A549 (cell line): ENCODE measurements around the gene TSKU. TPM values are rescaled to one million over a fixed set of nuclear protein-coding genes. Genes with fewer than 3 reads are reported as not detected.
A peak's percentile ranks its signal among the peaks of the same experiment; 100 is the strongest.

ENCODE experiments used
- ATAC-seq, 2 experiments: fragments of 200-7000 bp in 1 of 2; fragments of >200 bp in 1 of 2; cut with Nextera tagmentation in 1 of 2; cut with Tn5 transposase in 1 of 2; 3 replicates each; pipeline versions ENCODE4 v1.8.0 to v1.9.1; 2018 to 2020; ENCODE audit warnings: mild to moderate bottlenecking in 1 of 2, moderate library complexity in 1 of 2
- CTCF ChIA-PET: fragments of 300-600 bp; sonication (Branson Sonifier 250); formaldehyde crosslinking; extraction: SDS; loops from one replicate; lab custom pipeline; 2021; ENCODE audit warnings: antibody characterized with exemption, inconsistent platforms; lab: Yijun Ruan, JAX
- POLR2A ChIA-PET: fragments of 350-600 bp; formaldehyde crosslinking; extraction: SDS; loops from one replicate; lab custom pipeline; 2021; ENCODE audit warnings: antibody characterized with exemption, inconsistent platforms; lab: Yijun Ruan, JAX
- DNase-seq, 2 experiments: peaks; one replicate each; pipeline versions ENCODE4 v3.0.0 to v3.0.0-alpha.2; 2011 to 2016; ENCODE audit warnings: low read depth in 1 of 2, low spot score in 1 of 2
- FAIRE-seq: peaks from 2 replicates; lab custom pipeline; 2011; peaks lifted over from hg19 to GRCh38; lab: Jason Lieb, UNC
- H3K27ac ChIP-seq, 2 experiments: fragments of >200 bp; sonication (Bioruptor Twin); formaldehyde crosslinking; 3 replicates each; pipeline ENCODE4 v1.5.1; 2016 to 2017
- H3K4me1 ChIP-seq: fragments of >200 bp; sonication (Bioruptor Twin); formaldehyde crosslinking; 3 replicates; pipeline ENCODE4 v1.6.1; 2016
- H3K4me2 ChIP-seq: fragments of >200 bp; sonication (Bioruptor Twin); formaldehyde crosslinking; 3 replicates; pipeline ENCODE4 v1.6.1; 2016
- H3K4me3 ChIP-seq: fragments of >200 bp; sonication (Bioruptor Twin); formaldehyde crosslinking; 3 replicates; pipeline ENCODE4 v1.5.1; 2016
- H3K9me3 ChIP-seq: fragments of >200 bp; sonication (Bioruptor Twin); formaldehyde crosslinking; 3 replicates; pipeline ENCODE4 v1.6.1; 2016
- ATOH8 ChIP-seq: fragments of 250-450 bp; sonication (Bioruptor Pico); IDR thresholded peaks from 2 replicates; pipeline ENCODE4 v1.5.0; 2020; ENCODE audit warnings: low read depth, mild to moderate bottlenecking, moderate library complexity
- BCL3 ChIP-seq: fragments of >200 bp; sonication (Bioruptor Twin); formaldehyde crosslinking; IDR thresholded peaks from 3 replicates; pipeline ENCODE4 v1.6.1; 2016
- BHLHE40 ChIP-seq: IDR thresholded peaks from 2 replicates; pipeline ENCODE4 v1.6.1; 2012; ENCODE audit warnings: low read depth, low read length, inconsistent platforms
- CBX2 ChIP-seq: fragments of 200-600 bp; sonication (generic); IDR thresholded peaks from 2 replicates; pipeline ENCODE4 v1.6.1; 2016; ENCODE audit warnings: low read depth, mild to moderate bottlenecking, borderline replicate concordance
- CHD2 ChIP-seq: fragments of 150-350 bp; IDR thresholded peaks from 2 replicates; pipeline ENCODE4 v1.6.1; 2014; ENCODE audit warnings: low read length; ENCODE audit not compliant: partially characterized antibody
- E2F6 ChIP-seq: IDR thresholded peaks from 2 replicates; pipeline ENCODE4 v1.6.1; 2012; ENCODE audit warnings: low read depth, borderline replicate concordance
- EHF ChIP-seq: fragments of 250-450 bp; sonication (Bioruptor Pico); IDR thresholded peaks from 2 replicates; pipeline ENCODE4 v1.5.0; 2020; ENCODE audit warnings: mild to moderate bottlenecking
- ELK1 ChIP-seq: fragments of 150-350 bp; IDR thresholded peaks from 2 replicates; pipeline ENCODE4 v1.6.1; 2014; ENCODE audit warnings: low read depth, mild to moderate bottlenecking, low read length
- EP300 ChIP-seq, 2 experiments: fragments of >200 bp; sonication (Bioruptor Twin); formaldehyde crosslinking; IDR thresholded peaks; 2 replicates in 1 of 2; 3 replicates in 1 of 2; pipeline ENCODE4 v1.6.1; 2016 to 2017
- ESRRA ChIP-seq: fragments of 150-350 bp; IDR thresholded peaks from 2 replicates; pipeline ENCODE4 v1.6.1; 2014; ENCODE audit warnings: mild to moderate bottlenecking, low read length, borderline replicate concordance
- FOSB ChIP-seq: fragments of 250-450 bp; sonication (Bioruptor Pico); IDR thresholded peaks from 2 replicates; pipeline ENCODE4 v1.5.0; 2020; ENCODE audit warnings: mild to moderate bottlenecking, moderate library complexity
- FOXS1 ChIP-seq: fragments of 250-450 bp; sonication (Bioruptor Pico); IDR thresholded peaks from 2 replicates; pipeline ENCODE4 v1.5.0; 2020; ENCODE audit warnings: mild to moderate bottlenecking, moderate library complexity
- HES2 ChIP-seq: fragments of >200 bp; sonication (Bioruptor Twin); formaldehyde crosslinking; IDR thresholded peaks from 2 replicates; pipeline ENCODE4 v1.6.1; 2016
- HOXB13 ChIP-seq: fragments of 250-450 bp; sonication (Bioruptor Pico); IDR thresholded peaks from 2 replicates; pipeline ENCODE4 v1.5.0; 2020; ENCODE audit warnings: low read depth, mild to moderate bottlenecking, moderate library complexity
- MAX ChIP-seq: IDR thresholded peaks from 2 replicates; pipeline ENCODE4 v1.6.1; 2012
- MAZ ChIP-seq: fragments of 150-350 bp; IDR thresholded peaks from 2 replicates; pipeline ENCODE4 v1.6.1; 2014; ENCODE audit warnings: antibody characterized with exemption, low read depth, low read length, borderline replicate concordance
- NR3C1 ChIP-seq: fragments of >200 bp; sonication (Bioruptor Twin); formaldehyde crosslinking; IDR thresholded peaks from 3 replicates; pipeline ENCODE4 v1.6.1; 2017
- RARB ChIP-seq: fragments of 250-450 bp; sonication (Bioruptor Pico); IDR thresholded peaks from 2 replicates; pipeline ENCODE4 v1.8.0; 2021; ENCODE audit warnings: mild to moderate bottlenecking, moderate library complexity
- RFX5 ChIP-seq: fragments of 450-650 bp; IDR thresholded peaks from 2 replicates; pipeline ENCODE4 v1.7.1; 2014; ENCODE audit warnings: antibody characterized with exemption, mild to moderate bottlenecking, moderate library complexity
- RNF2 ChIP-seq: fragments of 200-600 bp; sonication (generic); IDR thresholded peaks from 2 replicates; pipeline ENCODE4 v1.6.1; 2016; ENCODE audit warnings: low read depth, mild to moderate bottlenecking, antibody characterized with exemption, moderate library complexity, borderline replicate concordance
- TP53 ChIP-seq: fragments of 250-450 bp; sonication (Bioruptor Pico); IDR thresholded peaks from 2 replicates; pipeline ENCODE4 v1.5.0; 2021; ENCODE audit warnings: mild to moderate bottlenecking, moderate library complexity
- ZC3H11A ChIP-seq: fragments of 450-650 bp; IDR thresholded peaks from 2 replicates; pipeline ENCODE4 v1.6.1; 2014; ENCODE audit warnings: antibody characterized with exemption, mild to moderate bottlenecking
- ZFP36 ChIP-seq: fragments of 450-650 bp; IDR thresholded peaks from 2 replicates; pipeline ENCODE4 v1.6.1; 2014; ENCODE audit warnings: borderline replicate concordance; ENCODE audit not compliant: partially characterized antibody
- ZNF302 ChIP-seq: fragments of 250-450 bp; sonication (Bioruptor Pico); IDR thresholded peaks from 2 replicates; pipeline ENCODE4 v1.9.0; 2021; ENCODE audit warnings: inconsistent platforms, mild to moderate bottlenecking, moderate library complexity
- WGBS: methylation state at CpG from one replicate; pipeline ENCODE4 v1.1.6; 2017; ENCODE audit errors: missing lambda C conversion rate; 5-methylcytosine and 5-hydroxymethylcytosine counted together
- polyA plus RNA-seq, 4 experiments: library from polyadenylated mRNA; depleted of rRNA in 3 of 4; stranded (reverse); fragments of >200 nt; fragmentation: RNase III in 1 of 4; extraction: RNeasy Plus Mini Kit Qiagen cat#74134 plus additional on column Dnase treatment in 1 of 4; gene quantifications; 2 replicates in 3 of 4; 3 replicates in 1 of 4; pipeline ENCODE4 v1.2.3, GENCODE V29; 2011 to 2017

The TSKU gene
- polyA plus RNA-seq, 2 of the 4 experiments (the other 2 are of a cell fraction): 164 to 171 TPM

- no peak overlapping the region for H3K4me2 ChIP-seq
- H3K4me1 ChIP-seq: peaks cover 24% of the 10 kb centered on the region
- ChIA-PET POLR2A (no interaction called here), CTCF (interaction anchor here (0.6 to 1.4 kb wide), 6 partner anchors 8 to 285 kb away, joined by 3 to 4 read pairs (median 3); no protein-coding TSS in a partner anchor)
- no peak overlapping the region for H3K4me3 ChIP-seq
- no peak for TF ChIP-seq ELK1
- no peak for TF ChIP-seq TP53
- H3K9me3 ChIP-seq: no peaks in the 10 kb centered on the region
- FAIRE-seq (no peak), DNase-seq (no peak), ATAC-seq (no peak)
- WGBS: 94% methylated on average over 10 of the region's 10 CpGs
- peak overlapping the region; percentile 36 to 74; a peak in 4 of 6 replicates for H3K27ac ChIP-seq
Measured at GRCh38 chr11:76753950-76754349, 29.2 kb upstream of the TSKU start.

GRCh38 chr11:76756341-76756741, 26.8 kb upstream of the TSKU start:
- 94% methylated on average over 6 of the region's 6 CpGs for WGBS
- H3K4me1 ChIP-seq: peaks cover 26% of the 10 kb centered on the region; the same call in 2 of the 3 replicates
- DNase-seq (no peak), ATAC-seq (no peak), FAIRE-seq (no peak)
- H3K27ac ChIP-seq: peak overlapping the region in 1 of 2 experiments; percentile 50; a peak in 2 of 6 replicates
- H3K4me2 ChIP-seq: no peak overlapping the region
- no peak overlapping the region for H3K4me3 ChIP-seq
- ChIA-PET CTCF (interaction anchor here (0.8 to 12.9 kb wide), 4 partner anchors 17 to 43 kb away, joined by 3 to 78 read pairs (median 10); no protein-coding TSS in a partner anchor), POLR2A (no interaction called here)
- no peak for TF ChIP-seq CHD2
- TF ChIP-seq HOXB13: no peak
- TF ChIP-seq EP300 (IDR thresholded peaks at IDR 0.05): no peak
- TF ChIP-seq ZNF302 (CRISPR knock-in tag): no peak
- no peak for TF ChIP-seq BHLHE40
- TF ChIP-seq ZFP36: no peak
- TF ChIP-seq RNF2: no peak
- no peak for TF ChIP-seq NR3C1
- TF ChIP-seq RFX5: no peak
- no peak for TF ChIP-seq ESRRA
- TF ChIP-seq FOXS1: no peak
- TF ChIP-seq E2F6: no peak
- TF ChIP-seq ATOH8: no peak
- no peak for TF ChIP-seq MAZ
- no peak for TF ChIP-seq CBX2
- no peak for TF ChIP-seq ZC3H11A
- no peak for TF ChIP-seq MAX
- TF ChIP-seq HES2: no peak
- TF ChIP-seq EHF (CRISPR knock-in tag): no peak
- no peaks in the 10 kb centered on the region for H3K9me3 ChIP-seq

GRCh38 chr11:76758311-76758710, 24.8 kb upstream of the TSKU start:
- no peak for TF ChIP-seq FOSB
- TF ChIP-seq HES2: no peak
- no peak for TF ChIP-seq RFX5
- no peak for TF ChIP-seq TP53
- TF ChIP-seq RARB (CRISPR knock-in tag): no peak
- TF ChIP-seq BCL3: no peak
- TF ChIP-seq ESRRA: no peak
- no peaks in the 10 kb centered on the region for H3K9me3 ChIP-seq
- no peak overlapping the region for H3K4me2 ChIP-seq
- H3K27ac ChIP-seq: no peak overlapping the region; a peak in 1 of 6 replicates
- FAIRE-seq (no peak), DNase-seq (no peak), ATAC-seq (no peak)
- H3K4me3 ChIP-seq: no peak overlapping the region
- CTCF ChIA-PET: interaction anchor here (0.7 to 12.9 kb wide), 3 partner anchors 23 to 41 kb away, joined by 3 to 78 read pairs (median 15); no protein-coding TSS in a partner anchor
- H3K4me1 ChIP-seq: peaks cover 31% of the 10 kb centered on the region
- POLR2A ChIA-PET: interaction anchor here (1.7 kb wide), 1 partner anchor 12 kb away, joined by 7 read pairs; no protein-coding TSS in a partner anchor
- WGBS: 91% methylated on average over 9 of the region's 9 CpGs
